Measurements from ENCODE around the gene MTCH1.

The MTCH1 gene

DNA sequence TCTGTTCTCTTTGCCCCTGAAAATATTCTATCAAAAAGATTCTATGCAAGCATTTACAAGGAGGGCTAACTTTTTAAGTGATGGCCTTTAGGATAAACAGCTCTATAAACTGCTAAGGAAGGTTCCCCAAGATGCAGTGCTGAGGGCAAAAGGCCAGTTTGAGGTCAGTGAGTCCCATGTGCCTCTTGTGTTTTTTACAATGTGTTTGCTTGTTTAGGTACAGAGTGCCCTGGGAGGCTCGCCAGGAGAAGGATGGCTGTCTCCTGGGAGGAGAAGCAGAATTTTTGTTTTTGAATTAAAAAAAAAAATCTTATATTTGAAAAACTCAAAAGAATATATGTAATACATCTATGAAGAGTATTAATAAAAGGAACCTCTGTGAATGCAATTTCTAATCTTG lies 12.8 kb downstream of the MTCH1 start:
- DNase-seq: no peak

DNA sequence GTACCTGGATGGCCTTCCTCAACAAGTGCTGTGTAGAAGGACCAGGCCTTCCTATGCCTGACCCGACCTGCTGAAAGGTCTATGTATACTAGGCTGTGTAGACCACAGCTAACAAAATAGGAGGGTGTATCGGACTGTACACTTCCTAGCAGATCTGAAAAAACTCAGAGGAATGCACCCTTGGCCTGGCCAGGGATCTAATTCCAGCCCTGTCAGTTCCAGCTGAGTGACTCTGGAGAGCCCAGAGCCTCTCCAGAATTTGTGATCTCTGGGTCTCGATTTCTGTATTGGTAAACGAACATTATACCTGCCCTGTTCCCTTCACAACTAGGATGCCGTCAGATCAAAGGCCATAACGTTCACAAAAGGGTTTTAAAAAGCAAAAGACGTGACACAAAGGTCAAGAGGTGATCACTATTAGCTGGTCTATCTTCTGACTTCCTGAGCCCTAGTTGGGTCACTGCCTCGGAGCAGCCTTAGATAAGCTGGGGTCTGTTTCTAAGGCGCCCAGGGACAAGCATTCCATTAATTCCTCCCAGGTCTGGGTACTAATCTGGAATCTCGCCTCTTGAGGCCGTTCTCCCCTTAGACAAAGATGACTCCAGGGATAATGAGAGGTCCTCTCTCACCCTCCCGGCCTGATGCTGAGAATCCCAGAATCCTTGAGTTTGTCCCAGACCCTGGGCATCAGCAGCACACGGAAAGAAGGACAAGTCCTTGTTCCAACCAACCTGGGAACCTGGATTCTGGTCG lies 13.9 kb downstream of the MTCH1 start:
- DNase-seq: no peak

DNA sequence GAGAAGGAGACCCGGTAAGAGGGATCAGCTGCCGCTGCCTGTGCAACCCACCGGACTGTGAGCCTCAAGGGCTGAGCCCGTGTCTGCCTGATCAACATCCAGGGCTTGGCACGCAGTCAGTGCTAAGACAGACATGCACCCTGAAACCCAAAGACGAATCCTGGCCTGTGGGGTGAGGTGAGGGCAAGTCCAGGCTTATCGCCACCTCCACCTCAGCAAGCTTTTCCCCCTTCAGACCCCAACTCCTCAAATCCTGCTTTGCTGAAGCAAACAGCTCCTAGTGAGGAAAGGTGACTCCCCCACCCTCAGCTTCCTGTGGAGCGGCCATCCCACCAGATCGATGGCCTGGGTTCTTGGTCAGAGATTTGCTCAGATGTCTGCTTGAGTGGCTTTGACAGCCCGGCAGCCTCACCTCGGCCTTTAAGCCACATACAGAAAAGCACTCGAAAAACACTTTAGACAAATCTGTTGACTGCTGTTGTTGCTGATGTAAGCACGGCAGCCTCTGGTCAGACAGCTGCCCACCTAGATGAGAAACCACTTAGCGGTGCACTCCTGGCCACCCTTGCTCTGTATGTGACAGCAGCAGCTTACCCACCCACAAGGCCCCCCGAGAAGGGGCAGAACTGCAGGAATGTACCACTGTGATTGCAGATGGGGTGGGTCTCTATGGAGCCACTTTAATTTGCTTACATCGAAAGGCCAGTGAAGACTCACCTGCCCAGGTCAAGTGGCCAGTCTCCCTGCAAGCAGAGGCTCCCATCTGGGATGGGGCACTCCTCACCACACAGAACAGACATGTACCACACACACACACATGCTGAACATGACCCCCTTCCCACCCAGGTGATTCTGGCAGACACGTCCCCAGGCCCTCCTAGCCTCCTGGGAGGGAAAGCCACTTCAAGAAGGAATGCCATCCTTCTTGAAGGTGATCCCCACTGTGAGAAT lies 14.8 kb downstream of the MTCH1 start:
- no peak for DNase-seq

DNA sequence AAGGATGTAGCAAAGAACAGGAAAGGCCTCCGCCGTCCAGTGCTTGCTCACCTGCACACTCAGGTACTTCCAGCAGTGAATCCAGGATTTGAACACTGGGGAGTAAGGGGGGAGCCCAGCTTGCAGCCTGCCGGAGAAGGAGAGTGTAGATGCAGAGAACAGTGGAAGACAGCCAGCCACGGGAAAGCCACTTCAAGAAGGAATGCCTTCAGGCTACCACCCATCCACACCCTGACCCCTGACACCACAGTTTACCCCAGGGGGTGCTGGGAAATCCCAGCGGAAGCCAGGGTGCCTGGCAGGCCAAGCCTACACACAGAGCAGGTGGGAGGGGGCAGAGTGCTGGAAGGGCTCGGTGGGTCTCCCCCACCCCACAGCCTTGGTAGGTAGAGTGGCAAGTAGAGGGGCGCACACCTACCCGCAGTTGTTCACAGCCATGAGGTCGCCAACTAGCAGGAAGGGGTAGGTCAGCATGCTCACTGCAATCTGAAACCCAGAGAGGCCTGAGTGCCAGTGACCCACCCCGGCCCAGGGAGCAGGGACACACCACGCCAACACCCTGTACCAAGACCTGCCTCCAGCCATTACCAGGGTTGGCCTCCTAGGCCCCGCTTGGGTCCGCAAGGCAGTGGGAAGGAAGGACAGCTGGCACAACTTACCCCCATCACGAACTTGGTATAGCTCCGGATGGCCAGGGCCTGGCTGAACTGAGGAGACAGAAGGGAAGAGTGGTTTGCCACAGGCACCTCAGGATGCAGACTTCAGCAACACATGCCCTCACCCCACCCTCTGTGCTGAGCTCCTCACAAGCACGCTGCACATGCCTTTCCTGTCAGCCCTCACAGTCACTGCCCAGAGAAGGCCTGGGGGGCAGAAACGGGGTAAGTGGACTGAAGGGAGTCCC lies 15.8 kb downstream of the MTCH1 start:
- DNase-seq: no peak

DNA sequence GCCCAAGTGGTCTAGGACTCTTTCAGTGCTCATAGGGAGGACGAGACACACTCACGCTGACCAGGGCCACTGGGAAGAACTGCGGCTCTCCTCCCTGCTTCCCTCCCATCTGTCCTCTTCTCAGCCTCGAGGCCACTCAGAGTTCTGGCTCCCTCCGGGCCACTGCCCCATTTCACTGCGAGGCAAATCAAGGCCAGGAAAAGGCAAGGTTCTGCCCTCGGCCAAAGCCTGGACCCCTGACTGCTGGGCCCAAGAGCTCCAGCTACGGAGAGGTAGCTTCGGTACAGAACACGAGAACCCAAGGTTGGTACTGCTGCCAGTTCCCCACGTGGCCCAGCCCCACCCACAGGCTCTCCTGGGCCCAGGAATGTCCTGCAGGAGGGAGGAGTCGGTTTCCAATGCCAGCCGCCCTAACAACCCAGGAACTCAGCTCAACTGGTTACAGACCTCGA lies 16.7 kb downstream of the MTCH1 start:
- no peak for DNase-seq

DNA sequence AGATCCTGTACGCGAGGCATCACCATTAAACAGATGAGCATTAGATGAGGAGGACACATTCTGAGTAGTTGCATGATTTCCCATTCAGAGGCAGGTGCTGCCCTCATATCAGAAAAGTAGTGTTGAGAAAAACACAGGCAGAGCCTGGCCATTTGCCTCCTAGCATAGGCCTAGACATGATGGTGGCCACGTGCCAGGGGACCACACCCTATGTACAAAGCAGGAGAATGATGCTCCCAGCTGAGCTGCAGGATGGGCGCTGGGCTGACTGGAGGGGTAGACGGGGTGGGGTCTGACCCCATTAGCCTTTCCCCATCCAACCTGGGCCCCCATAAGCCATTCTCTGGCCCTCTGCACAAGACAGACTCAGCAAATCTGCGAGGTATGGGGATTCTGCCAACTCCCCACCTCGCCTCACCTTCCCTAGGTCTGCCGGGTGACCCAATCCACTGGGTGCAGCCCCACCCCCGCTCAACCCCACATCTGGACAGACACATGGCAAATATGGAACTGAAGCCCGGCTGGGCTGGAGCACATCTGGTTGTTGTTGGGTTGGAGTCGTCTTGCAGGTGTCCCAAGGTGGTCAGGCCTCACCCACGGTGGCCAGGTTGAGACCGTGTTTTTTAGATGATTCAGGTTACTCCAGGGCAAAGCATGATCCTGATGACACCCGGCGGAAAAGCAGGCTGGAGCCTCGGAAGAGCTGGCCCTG lies 17.6 kb downstream of the MTCH1 start:
- DNase-seq: no peak

DNA sequence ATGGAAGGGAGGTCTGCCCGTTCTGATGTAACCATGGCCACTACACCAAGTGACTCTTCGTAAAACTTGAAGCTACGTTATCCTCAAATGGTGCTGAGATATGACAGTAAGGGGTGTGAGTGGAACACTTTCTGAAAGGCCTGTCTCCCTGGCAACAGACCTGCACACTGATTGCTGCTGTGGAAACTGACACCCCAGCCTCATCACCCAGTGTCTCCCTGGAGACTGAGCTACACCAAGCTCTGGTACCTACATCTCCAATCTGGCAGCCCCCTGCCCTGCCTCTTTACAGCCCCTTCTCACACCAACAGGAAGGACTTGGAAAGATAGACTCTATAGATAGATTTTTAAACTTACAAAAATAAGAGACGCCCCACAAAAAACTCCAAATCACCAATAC lies 18.2 kb downstream of the MTCH1 start:
- DNase-seq: peak in 1 of 51 donors; percentile 14

DNA sequence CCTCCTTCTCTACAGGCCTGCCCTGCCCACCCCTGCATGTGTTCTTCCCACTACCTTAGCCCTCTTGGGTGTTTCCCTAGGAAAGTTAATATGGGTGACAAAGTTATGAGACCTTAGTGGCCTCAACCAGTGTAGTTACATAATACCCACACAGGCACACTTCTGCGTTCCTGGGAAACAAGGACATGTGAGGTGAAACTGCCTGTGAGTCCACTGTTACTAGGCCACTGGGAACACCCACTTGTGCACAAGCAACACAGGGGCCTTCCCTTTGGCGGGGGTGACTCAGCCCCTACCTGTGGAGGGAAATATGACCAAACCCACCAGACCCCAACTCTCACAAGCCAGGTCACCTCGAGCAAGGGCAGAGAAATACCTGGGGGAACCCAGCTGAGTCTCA lies 18.7 kb downstream of the MTCH1 start:
- no peak for DNase-seq

DNA sequence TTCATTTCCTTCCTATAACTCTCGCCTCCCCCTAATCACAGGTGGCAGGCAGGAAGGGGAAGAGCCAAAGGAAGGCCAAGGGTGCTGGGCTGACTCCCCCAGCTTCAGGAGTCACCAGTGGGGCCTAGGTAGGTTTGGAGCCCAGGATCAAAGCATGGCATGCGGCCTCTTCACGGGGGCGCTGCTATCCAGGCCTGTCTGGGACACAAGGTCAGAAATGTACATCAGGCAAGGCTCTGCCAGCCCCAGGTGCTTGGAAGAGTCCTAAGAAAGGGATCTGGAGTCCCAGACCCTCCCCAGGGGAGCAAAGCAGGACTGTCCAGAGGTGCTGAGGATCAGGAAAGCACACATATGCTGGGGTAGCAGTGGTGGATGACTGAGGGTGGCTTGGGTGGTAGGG lies 21.1 kb downstream of the MTCH1 start:
- DNase-seq: no peak

- no peak for DNase-seq
Observed at GRCh38 chr6:36964349-36964748, 21.6 kb downstream of the MTCH1 start.

GRCh38 chr6:36963451-36964290 lies 22.3 kb downstream of the MTCH1 start:
- DNase-seq: peak in 13 of 51 donors; percentile 11 to 51 (median 27)

GRCh38 chr6:36962874-36963273 lies 23.1 kb downstream of the MTCH1 start:
- peak in 41 of 51 donors; percentile 18 to 83 (median 55) for DNase-seq

GRCh38 chr6:36961441-36962435 lies 24.3 kb downstream of the MTCH1 start:
- no peak for DNase-seq

GRCh38 chr6:36959555-36960250 lies 26.3 kb downstream of the MTCH1 start:
- DNase-seq: no peak

DNA sequence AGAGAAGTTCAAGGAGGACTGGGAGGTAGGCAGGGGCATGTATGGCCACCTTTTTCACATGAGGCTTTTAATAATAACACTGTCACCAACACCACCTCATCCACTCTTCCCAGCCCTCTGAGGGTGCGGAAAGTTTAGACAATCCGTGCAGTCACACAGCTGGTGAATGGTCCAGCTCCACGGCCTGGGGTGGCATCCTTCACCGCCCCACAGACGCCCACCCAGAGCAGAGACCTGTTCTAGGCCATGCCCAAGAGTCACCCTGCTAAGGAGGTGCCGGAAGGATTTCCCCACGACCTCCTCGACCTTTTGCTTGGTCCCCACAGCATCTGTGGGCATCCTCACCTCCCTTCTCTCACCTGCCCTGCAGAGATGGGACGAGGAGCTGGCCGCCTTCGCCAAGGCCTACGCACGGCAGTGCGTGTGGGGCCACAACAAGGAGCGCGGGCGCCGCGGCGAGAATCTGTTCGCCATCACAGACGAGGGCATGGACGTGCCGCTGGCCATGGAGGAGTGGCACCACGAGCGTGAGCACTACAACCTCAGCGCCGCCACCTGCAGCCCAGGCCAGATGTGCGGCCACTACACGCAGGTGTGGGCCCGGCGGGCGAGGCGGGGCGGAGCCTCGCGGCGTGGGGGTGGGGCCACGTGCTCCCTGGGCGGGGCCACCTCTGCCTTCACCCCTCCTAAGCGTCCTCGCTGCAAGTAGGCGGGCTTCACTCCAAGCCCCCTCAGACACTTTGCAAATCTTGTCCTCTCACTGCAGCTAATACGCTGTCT lies 27.0 kb downstream of the MTCH1 start:
- no peak for DNase-seq

DNA sequence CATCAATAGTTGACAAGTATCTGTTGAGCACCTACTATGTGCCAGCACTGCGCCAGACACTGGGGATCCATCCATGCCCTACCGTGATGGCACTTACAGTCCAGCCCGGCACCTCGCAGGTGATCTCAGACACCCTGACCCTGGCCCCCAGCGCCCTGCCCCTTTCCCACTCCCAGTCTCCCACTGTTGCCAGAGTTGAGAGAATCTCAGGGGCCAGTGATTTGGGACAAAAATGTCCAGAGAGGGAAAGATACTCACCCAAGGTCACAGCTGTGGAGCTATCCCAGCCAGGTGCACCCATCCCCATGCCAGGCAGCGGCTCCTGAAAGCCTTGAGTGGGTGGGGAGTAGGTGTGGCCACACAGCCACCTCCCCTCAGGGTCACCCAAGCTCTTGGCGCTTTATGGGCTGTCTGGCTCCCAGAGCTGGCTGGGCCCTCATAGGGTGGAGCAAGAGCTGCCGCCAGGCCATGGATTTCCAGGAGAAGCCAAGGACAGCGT lies 28.2 kb downstream of the MTCH1 start:
- DNase-seq: no peak

- DNase-seq: no peak
Observed at GRCh38 chr6:36956446-36956820, 29.6 kb downstream of the MTCH1 start.

Data from hypothalamus (tissue), 51 donors.